ENCODE data around the gene SLC25A24.
"Not testable (repeated sequence)": the region's sequence is repeated elsewhere in the genome, so short reads cannot be mapped to it uniquely, and the experiment has no call there.

SLC25A24 gene

GRCh38 chr1:108194051-108194450 is 6.1 kb downstream of the SLC25A24 start:
- peak; percentile 11 for DNase-seq

- DNase-seq, result no peak
Observed at GRCh38 chr1:108193333-108193732, 6.8 kb downstream of the SLC25A24 start.

GRCh38 chr1:108192581-108192980 is 7.6 kb downstream of the SLC25A24 start:
- no peak for DNase-seq

DNA sequence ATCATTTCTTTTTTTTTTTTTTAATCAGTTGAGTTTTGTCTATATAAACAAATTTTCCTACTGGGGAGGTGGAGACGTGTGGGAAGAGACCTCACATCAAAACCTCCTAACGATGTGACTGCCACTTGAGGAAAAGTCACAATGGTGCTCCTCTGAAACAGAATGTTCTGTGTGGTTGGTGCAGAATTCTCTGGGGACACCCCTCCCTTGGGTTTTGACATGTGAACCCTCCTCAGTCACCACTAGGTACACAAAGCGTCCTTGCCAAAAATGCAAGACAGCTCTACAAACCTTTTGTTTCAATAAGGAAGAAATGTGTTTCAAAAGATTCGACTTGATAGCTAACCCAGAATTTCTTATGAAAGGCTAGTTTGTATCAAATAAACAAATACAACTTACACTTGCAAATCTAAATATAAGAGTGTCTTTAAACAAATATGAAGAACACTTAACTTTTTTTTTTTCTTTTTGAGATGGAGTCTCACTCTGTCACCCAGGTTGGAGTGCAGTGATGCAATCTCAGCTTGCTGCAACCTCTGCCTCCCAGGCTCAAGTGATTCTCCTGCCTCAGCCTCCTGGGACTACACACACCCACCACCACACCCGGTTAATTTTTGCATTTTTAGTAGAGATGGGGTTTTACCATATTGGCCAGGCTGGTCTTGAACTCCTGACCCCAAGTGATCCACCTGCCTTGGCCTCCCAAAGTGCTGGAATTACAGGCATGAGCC is 9.3 kb downstream of the SLC25A24 start:
- no peak for DNase-seq

DNA sequence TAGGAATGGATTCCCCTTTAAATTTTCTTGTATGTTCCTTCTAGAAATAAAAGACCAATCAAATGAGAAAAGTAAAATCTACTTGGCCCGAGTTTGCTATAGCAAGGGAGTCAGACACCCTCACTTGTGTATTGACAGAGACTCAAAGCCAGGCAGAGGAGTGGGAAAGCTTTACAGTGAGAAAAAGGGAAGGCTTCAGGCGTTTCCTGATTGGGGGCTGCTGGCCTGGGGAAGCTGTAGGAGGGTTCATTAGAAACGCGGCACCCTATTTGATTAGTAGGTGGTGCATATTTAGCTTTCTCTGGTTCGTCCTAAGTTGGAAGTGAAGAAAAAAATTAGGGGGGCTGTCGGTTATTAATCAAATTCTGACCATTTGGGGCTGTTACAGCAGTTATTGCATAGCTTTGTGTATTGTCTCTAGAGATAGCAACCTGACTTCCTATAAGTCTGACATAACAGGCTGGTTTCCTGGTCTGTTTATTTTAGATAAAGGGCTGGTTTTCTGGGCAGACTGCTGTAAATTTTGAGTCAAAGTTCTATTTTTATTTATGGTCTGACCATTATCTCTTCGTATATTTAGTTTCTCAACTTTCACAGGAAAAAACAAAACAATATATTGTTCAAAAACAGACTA is 10.0 kb downstream of the SLC25A24 start:
- DNase-seq, result no peak

DNA sequence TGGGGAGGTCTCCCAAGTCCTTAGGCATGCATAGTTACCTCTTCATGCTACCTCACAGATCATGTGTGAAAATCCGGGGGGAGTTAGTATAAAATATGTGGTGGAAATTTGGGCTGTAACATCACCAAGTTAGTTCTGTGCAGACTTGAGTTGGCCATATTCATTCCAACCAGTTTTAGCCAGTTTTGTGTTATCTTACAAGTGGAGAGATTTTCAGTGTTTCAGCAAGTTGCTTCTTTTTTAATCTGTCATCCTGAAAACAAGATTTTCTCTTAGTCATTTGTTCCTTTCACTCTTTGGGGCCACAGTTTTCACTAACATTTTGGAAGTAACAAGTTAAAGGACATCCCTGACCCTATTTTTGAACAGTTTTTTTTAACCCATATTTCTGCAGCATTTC is 11.3 kb downstream of the SLC25A24 start:
- DNase-seq, result no peak

GRCh38 chr1:108182959-108183700 is 17.0 kb downstream of the SLC25A24 start:
- no peak for DNase-seq

- DNase-seq, result no peak
Observed at GRCh38 chr1:108179018-108179417, 21.1 kb downstream of the SLC25A24 start.

DNA sequence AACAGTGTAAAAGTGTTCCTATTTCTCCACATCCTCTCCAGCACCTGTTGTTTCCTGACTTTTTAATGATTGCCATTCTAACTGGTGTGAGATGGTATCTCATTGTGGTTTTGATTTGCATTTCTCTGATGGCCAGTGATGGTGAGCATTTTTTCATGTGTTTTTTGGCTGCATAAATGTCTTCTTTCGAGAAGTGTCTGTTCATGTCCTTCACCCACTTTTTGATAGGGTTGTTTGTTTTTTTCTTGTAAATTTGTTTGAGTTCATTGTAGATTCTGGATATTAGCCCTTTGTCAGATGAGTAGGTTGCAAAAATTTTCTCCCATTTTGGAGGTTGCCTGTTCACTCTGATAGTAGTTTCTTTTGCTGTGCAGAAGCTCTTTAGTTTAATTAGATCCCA is 37.7 kb downstream of the SLC25A24 start:
- not testable (repeated sequence) for DNase-seq

- DNase-seq, result not testable (repeated sequence)
Observed at GRCh38 chr1:108159951-108160350, 40.2 kb downstream of the SLC25A24 start.

DNA sequence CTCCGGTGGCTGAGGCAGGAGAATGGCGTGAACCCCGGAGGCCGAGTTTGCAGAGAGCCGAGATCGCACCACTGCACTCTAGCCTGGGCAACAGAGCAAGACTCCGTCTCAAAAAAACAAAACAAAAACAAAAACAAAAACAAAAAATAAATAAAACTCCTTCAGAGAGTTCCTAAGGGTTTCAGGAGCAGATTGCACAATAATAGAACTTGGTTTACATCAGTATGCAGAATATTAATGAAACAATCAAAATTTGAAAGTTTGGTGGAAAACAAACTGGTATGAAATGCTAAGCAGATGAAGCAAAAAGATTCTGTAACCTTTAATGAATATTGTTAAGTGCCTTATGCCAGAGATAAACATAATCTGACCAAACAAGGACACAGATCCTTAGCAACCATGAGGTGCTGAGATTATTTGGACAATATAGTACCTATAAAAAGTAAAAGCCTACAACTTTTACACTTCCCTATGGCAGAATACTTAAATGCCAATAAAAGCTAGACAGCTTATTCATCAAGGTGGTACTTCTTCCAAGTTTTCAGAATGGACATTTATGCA is 41.2 kb downstream of the SLC25A24 start:
- no peak for DNase-seq

- DNase-seq, result peak; percentile 56
Observed at GRCh38 chr1:108154314-108154713, 45.8 kb downstream of the SLC25A24 start.

GRCh38 chr1:108152782-108153222 is 47.3 kb downstream of the SLC25A24 start:
- DNase-seq, result peak; percentile 95

DNA sequence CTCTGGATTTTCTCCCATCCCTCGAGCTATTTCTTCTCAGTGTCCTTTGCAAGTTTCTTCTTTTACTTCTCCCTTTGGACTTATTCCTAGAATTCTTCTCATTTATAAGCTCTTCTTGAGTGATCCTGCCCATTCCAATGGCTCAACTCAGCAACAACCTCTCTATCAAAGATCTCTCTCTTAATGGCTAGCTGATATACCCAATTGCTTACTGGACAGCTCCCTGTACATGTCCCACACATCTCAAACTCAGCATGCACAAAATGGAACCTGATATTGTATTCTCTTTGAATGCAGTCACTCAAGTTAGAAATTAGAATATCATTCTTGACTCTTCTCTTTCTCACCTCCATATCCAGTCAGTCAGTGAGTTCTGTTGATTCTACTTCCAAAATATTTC is 48.6 kb downstream of the SLC25A24 start:
- DNase-seq, result no peak

DNA sequence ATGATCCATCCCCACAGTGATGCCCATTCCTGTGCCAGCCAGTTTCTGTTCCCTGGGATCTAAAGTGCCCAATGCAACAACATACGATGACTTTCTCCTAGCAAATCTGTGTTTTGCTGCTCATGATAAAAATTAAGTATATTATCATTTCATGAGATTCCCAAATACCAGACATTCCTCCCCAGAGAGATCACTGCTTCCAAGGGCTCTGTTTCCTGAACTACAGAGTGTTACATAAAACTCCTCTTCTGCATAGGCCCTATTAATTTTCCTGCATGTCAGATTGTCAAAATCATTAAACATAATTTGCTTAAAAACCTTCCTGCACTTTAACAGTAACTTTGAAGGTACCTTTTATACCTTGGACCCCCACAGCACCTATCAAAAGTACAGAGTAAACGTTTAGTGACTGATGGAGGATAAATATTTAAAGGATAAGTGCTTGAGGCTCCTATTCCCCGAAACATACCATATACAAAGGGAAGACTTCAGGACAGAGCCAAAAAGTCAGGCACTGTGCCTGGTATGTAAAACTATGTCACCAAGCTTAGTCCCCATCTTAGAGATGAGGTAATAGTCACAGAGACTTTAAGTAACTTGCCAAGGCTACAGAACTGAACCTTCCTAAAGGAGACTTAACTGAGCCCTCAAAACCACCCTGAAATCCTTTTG is 50.2 kb downstream of the SLC25A24 start:
- no peak for DNase-seq

DNA sequence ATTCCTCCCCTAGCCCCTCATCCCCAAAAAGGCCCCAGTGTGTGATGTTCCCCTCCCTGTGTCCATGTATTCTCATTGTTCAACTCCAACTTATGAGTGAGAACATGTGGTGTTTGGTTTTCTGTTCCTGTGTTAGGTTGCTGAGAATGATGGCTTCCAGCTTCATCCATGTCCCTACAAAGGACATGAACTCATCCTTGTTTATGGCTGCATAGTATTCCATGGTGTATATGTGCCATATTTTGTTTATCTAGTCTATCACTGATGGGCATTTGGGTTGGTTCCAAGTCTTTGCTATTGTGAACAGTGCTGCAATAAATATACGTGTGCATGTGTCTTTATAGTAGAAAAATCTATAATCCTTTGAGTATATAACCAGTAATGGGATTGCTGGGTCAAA is 55.6 kb downstream of the SLC25A24 start:
- not testable (repeated sequence) for DNase-seq

- DNase-seq, result no peak
Observed at GRCh38 chr1:108142773-108143394, 57.3 kb downstream of the SLC25A24 start.

DNA sequence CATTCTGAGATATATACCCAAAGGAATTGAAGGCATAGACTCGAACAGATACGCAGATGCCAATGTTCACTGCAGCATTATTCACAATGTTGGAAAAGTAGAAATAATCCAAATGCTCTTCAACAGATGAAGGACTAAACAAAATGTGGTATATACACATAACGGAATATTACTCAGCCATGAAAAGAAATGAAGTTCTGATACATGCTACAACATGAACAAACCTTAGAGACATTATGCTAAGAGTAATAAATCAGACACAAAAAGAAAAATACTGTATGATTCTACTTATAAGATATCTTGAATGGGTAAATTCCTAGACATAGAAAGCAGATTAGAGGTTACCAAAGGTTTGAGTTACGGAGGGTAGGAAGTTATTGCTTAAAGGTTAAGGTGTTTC is 57.9 kb downstream of the SLC25A24 start:
- no peak for DNase-seq

- DNase-seq, result peak; percentile 92
Observed at GRCh38 chr1:108141621-108142020, 58.5 kb downstream of the SLC25A24 start.

GRCh38 chr1:108140936-108141335 is 59.2 kb downstream of the SLC25A24 start:
- peak; percentile 87 for DNase-seq

DNA sequence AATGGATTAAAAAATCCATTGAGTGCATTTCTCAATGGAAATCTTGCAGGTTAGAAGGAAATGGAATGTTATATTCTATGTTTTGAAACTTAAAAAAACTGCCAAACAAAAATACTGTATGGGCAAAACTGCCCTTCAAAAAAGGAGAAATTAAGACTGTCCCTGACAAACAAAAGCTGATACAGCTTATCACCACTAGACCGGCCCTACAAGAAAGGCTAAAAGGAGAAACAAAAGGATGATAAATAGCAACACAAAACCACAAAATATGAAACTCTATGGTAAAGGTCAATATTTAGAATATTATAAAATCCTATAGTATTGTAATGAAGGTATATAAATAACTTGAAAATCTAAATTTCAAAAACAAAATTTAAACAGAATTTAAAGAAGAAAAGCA is 60.0 kb downstream of the SLC25A24 start:
- DNase-seq, result peak; percentile 34

GRCh38 chr1:108139555-108139954 is 60.6 kb downstream of the SLC25A24 start:
- DNase-seq, result not testable (repeated sequence)
